ELF-1 (cell line): ENCODE results near the gene AP1G2.

Source experiments
- DNase-seq: peaks from one replicate; pipeline ENCODE4 v3.0.0-alpha.2; 2016; ENCODE audit warnings: low read depth, low spot score

AP1G2 gene

DNA sequence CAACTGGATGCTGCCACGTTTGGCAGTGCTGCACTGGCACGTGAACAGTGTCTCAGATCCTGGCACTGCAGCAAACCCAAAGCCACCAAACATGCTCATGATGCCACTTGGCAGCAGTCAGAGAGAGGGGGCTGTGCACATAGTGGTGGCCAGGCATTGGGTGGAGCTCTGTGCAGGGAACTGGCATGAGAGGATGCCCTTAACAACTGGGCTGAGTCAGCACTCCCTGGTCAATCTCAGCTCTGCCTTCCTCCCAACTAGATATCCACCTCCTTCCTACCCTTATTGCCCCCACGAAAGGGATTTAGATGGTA lies 53.0 kb downstream of the AP1G2 start:
- DNase-seq: no peak

DNA sequence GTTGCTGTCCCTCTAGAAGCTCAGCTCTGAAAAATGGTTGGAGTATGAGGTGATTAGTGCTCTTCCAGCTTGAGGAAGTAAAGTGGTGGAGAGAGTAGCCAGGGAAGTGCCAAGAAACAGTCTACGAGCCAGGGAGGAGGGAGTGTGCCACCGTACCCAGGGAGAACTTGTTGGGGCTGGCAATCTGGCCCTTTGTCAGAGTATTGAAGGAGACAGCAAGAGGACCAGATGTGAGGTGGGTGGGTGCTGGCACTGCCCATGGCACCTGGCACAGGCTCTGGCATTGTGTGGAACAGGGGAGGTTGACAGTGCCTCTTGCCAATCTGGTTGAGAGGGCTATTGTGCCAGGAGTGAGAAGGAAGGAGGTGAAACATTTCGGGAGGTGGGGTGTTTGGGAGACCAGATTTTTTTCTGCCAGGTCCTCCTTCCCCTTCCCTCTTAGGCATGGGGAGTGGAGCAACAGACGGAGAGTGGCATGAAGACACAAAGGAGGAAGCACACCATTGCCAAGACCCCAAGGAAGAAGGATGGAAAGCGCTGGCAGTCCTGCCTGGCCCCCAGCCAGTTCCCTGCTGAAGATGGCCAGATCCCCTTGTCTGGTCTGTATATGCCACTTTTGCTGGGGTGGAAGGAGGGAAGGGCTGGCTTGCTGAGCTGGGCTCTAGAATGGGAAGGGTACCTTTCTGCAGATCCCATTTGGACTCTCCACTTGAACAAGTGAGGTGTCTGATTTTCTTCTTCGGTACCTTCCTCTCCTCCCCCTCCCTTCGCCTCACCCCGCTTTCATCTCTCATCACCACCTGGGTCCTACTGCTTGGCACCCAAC lies 53.6 kb downstream of the AP1G2 start:
- no peak for DNase-seq

DNA sequence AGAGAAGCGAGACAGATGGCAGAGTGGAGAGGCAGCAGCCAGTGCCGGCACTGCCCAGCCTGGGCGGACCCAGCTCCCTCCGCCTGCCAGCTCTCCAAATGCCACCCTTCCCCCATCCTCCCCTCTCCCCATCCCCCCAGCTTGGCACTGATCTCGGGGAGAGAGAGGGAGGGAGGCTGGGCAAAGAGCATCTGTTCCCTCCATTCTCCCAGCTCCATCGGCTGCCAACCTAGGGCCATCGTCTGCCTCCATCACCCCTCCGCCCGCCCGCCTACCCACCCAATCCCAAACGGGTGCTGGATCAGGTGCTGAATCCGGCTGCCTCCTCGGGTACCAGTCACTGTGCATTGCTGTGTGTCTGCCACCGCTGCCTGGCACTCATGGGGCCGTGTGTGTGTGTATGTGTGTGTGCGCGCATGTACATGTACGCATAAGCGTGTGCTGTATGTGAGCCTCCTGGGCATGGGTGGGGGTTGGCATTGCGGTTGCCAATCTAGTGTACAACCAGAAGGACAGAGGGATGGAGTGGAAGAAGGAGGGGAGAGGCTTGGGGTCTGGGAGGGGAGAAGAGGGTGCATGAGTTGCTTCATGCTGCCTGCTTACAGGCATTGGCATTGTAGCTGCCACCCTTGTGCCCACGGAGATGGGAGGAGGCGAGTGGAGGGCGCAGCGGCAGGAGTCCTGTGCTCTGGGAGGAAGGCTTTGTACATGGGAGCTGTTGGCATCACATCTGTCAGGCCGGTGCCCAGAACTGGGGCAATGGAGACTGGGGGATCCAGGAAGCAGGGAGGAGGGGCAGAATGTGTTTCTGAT lies 54.4 kb downstream of the AP1G2 start:
- no peak for DNase-seq

DNA sequence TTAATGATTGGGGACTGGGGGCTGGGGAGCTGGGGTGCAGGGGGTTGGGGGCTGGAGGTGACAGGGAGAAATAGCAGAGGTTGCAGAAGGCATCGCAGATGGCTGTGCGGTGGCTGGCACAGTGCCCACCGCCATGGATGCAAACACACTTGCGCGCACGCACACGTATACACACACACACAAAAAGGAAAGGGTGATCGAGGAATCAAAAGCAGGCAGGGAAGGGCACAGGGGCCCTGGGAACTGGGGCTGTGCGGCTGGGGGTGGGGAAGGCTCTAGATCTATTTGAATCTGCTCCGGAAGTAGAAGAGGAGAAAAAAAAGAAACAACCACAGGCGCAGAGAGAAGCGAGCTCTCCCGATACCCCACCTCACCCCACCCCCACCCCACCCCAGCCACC lies 55.4 kb downstream of the AP1G2 start:
- no peak for DNase-seq
